HG03097 (cell line): ENCODE data around the gene PPAT.

Experiments used
- ATAC-seq: cut with Tn5 transposase; IDR thresholded peaks from one replicate; pipeline ENCODE4 v1.9.1; 2021; ENCODE audit not compliant: unreplicated experiment, low FRiP score

The PPAT gene

GRCh38 chr4:56438766-56439165, 3.4 kb upstream of the PPAT start:
- no peak for ATAC-seq

DNA sequence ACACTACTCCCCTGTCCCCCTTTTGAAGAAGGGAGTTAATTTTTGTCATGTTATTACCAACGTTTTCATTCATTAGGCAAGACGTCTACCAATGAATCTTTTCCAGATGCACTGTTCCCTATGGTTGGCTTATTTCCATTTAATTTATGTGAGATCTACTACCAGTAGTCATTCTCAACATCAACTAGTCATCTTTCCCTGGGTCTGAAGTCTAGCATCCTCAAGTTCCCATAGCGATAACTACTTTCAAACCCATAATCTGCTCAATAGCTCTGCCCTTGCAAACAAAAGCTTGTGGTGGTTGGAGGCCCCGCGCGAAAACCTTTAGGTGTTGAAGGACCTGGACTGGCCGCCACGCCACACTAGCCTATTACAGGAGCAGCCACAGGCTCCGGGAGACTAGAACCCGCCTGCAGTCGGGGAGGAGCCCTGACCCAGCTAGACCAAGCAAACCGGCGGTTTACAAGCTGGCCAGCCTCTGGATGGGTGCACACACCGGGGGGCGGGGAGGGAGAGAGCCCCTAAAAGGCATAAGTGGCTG, 746 bp downstream of the PPAT start:
- ATAC-seq = peak; percentile 9

DNA sequence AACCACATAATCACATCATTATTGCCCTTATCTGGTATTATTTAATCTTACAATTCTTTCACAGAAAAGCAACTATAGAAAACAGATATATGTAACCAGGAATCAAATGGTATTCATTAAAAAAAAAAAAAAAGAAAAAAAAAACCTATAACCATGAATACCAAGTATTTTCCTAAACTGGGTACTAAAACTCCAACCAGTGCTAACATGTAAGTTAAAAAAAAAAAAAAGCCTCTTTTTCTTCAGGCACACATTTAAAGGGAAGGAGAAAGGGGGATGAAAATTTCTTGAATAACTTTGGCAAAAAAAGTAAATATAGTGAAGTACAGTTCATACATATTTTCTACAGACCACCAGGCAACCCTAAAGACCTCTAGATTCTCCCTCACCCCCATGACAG, 2.1 kb downstream of the PPAT start:
- ATAC-seq = no peak

GRCh38 chr4:56430203-56430602, 5.2 kb downstream of the PPAT start:
- no peak for ATAC-seq

DNA sequence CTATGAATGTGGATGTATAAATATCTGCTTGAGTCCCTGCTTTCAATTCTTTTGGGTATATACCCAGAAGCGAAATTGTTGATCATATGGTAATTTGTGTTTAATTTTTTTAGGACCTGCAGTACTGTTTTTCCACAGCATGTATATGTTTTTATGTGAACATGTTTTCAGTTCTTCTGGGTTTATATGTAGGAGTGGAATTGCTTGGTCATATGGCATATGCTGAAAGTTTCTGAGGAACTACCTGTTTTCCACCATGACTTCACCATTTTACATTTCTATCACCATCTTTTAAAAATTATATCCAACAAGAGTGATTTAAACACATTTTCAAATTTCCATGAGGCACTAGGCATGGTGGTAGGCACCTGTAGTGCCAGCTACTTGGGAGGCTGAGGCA, 8.2 kb downstream of the PPAT start:
- no peak for ATAC-seq

DNA sequence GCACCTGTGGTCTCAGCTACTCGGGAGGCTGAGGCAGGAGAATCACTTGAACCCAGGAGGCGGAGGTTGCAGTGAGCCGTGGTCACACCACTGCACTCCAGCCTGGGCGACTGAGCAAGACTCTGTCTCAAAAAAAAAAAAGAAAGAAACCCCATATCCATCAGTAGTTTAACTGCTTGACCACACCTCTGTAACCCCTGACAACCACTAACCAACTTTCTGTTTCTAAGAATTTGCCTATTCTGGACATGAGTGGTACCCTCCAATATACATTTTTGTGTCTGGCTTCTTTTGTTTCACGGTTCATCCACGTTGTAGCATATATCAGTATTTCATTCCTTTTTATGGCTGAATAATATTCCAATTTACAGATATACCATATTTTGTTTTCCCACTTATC, 9.1 kb downstream of the PPAT start:
- no peak for ATAC-seq

GRCh38 chr4:56425518-56425917, 9.9 kb downstream of the PPAT start:
- ATAC-seq = no peak

DNA sequence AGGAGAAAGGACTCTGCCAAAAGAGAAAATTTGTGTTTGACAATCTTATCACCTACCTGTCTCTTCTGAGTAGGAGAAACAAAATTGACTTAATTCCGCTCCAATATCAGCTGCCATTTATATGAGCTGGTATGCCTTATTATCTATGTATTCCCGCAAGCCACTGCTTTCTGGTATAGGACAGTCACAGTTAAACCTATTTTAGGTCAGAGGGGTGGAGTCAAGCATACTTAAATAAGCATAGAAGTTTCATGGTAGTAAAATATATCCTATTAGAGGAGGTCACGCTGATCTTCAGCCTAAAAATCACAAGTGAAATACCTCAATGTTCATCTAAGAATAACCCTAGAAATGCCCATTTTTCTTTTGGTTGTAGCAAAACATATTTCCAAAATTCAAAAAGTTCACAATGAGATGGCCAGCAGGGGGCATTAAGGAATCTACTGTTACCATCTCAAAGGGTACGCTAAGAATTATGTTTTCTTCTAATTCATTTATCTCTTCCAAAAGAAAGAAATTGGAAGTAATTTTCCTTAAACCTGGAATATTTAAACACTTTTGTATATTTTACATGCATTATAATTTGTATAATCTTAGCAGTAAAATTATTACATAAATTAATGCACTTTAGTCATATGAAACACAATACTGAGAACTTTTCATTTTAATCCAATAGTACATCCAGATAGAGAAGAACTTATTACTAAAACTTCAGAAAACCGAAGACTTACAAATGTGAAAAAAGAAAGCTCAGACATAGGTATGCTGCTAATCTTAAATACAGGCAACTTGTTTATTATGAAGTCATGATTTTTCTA, 10.5 kb downstream of the PPAT start:
- no peak for ATAC-seq

- ATAC-seq = no peak
These were observed 11.2 kb downstream of the PPAT start for GRCh38 chr4:56424176-56424575.

- ATAC-seq = no peak
These were observed 18.0 kb downstream of the PPAT start for GRCh38 chr4:56417396-56417795.

GRCh38 chr4:56416349-56416748, 19.1 kb downstream of the PPAT start:
- no peak for ATAC-seq

GRCh38 chr4:56414135-56414670, 21.2 kb downstream of the PPAT start:
- ATAC-seq = no peak

DNA sequence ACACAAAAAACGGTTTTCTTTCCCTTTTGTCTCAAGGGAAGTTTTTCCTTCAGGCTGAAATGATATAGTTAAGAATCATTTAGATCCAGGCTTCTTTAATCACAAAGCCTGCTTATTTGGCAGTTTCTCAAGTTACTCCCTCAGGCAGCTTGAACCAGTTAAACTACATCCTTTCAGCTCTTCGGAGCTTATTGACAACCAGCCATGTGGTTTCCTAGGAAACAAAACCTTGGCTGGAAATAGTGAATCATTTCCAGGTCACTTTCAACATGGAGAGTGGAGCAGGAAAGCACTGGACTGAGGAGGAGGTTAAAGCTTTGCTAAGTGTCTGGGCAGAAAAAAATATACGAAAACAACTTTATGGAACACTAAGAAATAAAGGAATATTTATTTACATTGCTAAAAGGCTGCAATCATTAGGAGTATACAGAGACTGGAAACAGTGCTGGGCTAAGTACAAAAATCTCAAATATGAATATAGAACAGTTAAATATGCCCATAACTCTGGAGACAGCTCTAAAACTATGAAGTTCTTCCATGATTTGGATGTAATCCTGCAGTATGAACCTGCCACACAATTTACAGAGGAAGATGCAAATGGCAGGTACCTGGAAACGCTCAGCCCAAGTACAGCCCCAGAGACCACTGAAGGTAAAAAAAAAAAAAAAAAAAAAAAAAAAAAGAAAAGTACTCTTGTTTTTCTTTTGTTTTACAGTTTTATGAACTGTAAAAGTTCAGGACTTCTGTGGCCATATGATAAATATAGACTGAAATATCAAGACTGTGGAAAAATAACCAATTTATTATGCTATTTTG, 25.0 kb downstream of the PPAT start:
- ATAC-seq = no peak

- no peak for ATAC-seq
These were observed 25.8 kb downstream of the PPAT start for GRCh38 chr4:56409511-56410090.

DNA sequence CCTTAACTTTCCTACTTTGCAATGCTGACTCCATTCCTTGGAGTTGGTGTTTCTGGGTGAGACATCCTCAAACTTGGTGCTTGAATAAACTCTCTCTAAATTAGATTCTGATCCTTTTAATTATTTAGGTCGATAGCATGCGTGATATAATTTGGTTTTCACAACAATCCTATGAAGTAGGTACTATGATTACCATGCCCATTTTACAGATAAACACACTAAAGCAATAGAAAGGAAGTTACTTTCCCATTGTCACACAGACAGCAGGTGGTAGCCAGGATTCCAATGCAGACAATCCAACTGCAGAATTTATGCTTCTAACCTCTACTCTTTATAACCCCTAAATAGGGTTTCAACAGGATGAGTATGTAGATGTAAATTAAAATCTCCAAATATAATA, 26.4 kb downstream of the PPAT start:
- no peak for ATAC-seq

- ATAC-seq = no peak
These were observed 29.3 kb downstream of the PPAT start for GRCh38 chr4:56406151-56406550.

DNA sequence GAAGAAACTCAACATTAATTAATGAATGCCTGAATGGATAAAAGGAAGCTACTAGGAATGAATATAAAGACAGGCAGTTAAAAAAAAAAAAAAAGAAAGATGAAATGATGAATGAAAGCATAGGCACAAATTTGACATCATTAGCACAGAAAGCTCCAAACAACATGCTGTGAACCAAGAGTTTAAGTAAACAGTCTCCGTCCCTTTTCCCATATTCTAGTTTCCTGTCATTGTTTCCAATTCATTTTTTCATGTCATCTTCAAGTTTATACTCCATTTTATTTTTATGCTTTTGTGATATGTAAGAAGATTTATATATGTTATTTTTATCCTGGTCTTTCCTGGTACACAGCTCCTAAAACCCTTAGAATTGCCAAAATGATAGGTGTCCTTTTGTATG, 30.4 kb downstream of the PPAT start:
- ATAC-seq = no peak

DNA sequence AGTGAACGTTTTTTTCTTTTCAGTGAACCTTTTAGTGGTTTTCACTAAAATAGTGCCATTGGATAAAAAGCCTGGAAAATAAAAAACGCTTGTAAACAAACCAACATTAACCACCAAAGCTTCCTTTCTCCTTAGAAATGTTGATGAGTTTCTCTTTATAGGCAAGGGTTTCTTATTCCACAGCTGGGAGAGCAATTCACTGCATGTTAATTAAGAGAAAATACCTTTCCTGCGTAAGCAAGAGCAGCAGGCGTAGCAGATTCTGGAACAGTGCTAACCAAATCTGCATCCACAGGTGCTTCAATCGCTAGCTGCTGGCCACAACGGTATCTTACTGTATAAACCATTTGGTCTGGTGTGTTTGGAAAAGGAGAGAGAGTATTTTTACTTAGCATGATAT, 34.9 kb downstream of the PPAT start:
- no peak for ATAC-seq

DNA sequence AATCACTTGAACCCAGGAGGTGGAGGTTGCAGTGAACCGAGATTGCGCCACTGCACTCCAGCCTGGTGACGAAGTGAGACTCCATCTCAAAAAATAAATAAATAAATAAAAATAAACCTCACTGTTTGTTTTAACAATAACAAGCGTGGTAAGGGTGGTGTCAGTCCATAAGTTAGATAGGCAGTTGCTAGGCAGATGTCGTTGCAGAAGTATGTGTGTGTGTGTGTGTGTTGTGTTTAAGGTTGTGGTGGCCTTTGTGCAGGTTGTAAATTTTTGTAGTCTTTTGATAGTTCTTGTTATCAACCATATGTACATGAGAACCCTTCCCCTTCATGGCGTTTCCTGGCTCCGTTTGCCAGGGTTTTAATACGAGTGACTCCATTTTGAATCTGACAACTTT, 44.1 kb downstream of the PPAT start:
- no peak for ATAC-seq

GRCh38 chr4:56389558-56389957, 45.9 kb downstream of the PPAT start:
- ATAC-seq = no peak

- no peak for ATAC-seq
These were observed 47.1 kb downstream of the PPAT start for GRCh38 chr4:56388306-56388705.
